Chondrocyte (in vitro differentiated cells): Measurements from ENCODE around the gene GUCY2D. TPM values are rescaled to one million over a fixed set of nuclear protein-coding genes. Genes with fewer than 3 reads are reported as not detected.
A peak's percentile ranks its signal among the peaks of the same experiment; 100 is the strongest.

ENCODE experiments used
- DNase-seq: peaks from one replicate; pipeline ENCODE4 v3.0.0; 2021; ENCODE audit warnings: mixed read lengths, low spot score
- H3K27ac Mint-ChIP-seq: one replicate; pipeline ENCODE4 v1.8.0; 2021; ENCODE audit warnings: mild to moderate bottlenecking, moderate library complexity, mixed read lengths; ENCODE audit not compliant: unreplicated experiment
- H3K27me3 Mint-ChIP-seq: 2 replicates; pipeline ENCODE4 v1.8.0; 2021; ENCODE audit warnings: low read depth, mixed read lengths
- H3K36me3 Mint-ChIP-seq: 2 replicates; pipeline ENCODE4 v1.8.0; 2021; ENCODE audit warnings: low read depth, mixed read lengths
- H3K4me1 Mint-ChIP-seq: 2 replicates; pipeline ENCODE4 v1.8.0; 2021; ENCODE audit warnings: low read depth, mild to moderate bottlenecking, mixed read lengths
- H3K4me3 Mint-ChIP-seq: one replicate; pipeline ENCODE4 v1.8.0; 2021; ENCODE audit warnings: mild to moderate bottlenecking, moderate library complexity, mixed read lengths; ENCODE audit not compliant: unreplicated experiment
- H3K9me3 Mint-ChIP-seq: 2 replicates; pipeline ENCODE4 v1.8.0; 2021; ENCODE audit warnings: low read depth, mixed read lengths
- CTCF ChIP-seq: fragments of 200-600 bp; sonication (generic); IDR thresholded peaks from 2 replicates; pipeline ENCODE4 v1.5.0; 2021; ENCODE audit warnings: antibody characterized with exemption, mild to moderate bottlenecking, moderate library complexity
- total RNA-seq: library from RNA; stranded (reverse); gene quantifications from 3 replicates; pipeline ENCODE4 v1.2.1, GENCODE V29; 2021

The GUCY2D gene
- total RNA-seq, 1 donor from 2014 or later: not detected

DNA sequence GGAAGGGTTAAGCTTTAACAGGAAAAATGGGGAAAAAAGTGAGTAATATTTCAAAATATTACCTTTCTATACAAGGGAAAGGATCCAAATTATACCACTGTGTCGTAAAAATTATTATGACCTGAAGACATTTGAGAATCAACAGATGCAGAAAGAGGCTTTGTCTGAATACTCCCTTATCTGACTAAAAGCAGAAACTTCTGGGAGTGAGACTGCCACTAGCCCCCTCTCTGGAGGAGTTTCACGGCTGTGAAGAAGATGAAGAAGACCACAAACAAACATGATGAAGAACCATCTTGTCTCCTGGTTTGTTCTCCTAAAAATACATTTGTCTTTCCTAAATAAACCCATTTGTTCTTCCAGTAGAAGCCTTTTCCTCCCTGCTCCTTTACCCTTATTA is 41.0 kb upstream of the GUCY2D start:
- peaks cover under 1% of the 10 kb centered on the region for H3K4me1 Mint-ChIP-seq
- no peaks in the 10 kb centered on the region for H3K9me3 Mint-ChIP-seq
- H3K4me3 Mint-ChIP-seq: no peak overlapping the region
- H3K27me3 Mint-ChIP-seq: peaks cover 11% of the 10 kb centered on the region
- no peak for TF ChIP-seq CTCF
- H3K27ac Mint-ChIP-seq: no peak overlapping the region
- no peaks in the 10 kb centered on the region for H3K36me3 Mint-ChIP-seq
- no peak for DNase-seq

DNA sequence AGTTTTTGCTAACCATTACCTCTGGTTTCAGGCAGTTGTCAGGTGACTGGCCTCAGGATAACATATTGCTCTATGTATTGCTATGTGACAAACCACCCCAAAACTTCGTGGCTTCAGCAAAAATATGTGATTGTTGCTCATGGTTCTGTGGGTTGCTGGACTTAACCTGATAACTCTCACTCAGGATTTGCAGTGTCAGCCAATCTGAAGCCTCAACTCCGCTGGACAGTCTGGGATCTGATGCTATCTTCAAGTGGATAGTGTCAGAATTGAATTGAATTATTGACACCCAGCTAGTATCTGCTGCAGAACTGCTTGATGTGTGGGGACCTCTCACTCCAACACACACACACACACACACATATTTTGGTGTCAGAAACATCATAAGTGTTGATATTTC is 34.7 kb upstream of the GUCY2D start:
- Mint-ChIP-seq H3K27ac (no peak overlapping the region), H3K4me1 (no peaks in the 10 kb centered on the region), H3K9me3 (no peaks in the 10 kb centered on the region), H3K27me3 (peaks cover 11% of the 10 kb centered on the region), H3K36me3 (no peaks in the 10 kb centered on the region), H3K4me3 (no peak overlapping the region)
- no peak for TF ChIP-seq CTCF
- no peak for DNase-seq

DNA sequence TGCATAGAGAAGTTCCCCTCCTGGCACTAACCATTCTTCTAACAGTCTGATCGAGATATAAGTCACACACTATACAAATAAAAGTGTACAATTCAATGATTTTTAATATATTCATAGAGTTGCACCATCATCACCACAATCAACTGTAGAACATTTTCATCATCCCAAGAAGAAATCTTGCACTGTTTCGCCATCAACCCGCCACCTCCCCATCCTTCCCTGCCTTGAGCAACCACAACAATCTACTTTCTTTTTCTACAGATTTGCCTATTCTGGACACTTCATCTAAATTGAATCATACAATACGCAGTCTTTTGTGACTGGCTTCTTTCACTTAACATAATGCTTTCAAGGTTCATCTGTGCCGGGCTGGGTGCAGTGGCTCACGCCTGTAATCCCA is 33.0 kb upstream of the GUCY2D start:
- Mint-ChIP-seq H3K4me1 (no peaks in the 10 kb centered on the region), H3K4me3 (no peak overlapping the region), H3K27ac (no peak overlapping the region), H3K36me3 (peaks cover under 1% of the 10 kb centered on the region), H3K9me3 (peaks cover 3% of the 10 kb centered on the region), H3K27me3 (peaks cover 11% of the 10 kb centered on the region)
- no peak for DNase-seq
- no peak for TF ChIP-seq CTCF

- no peak for DNase-seq
- H3K9me3 Mint-ChIP-seq: peaks cover 11% of the 10 kb centered on the region
- H3K4me3 Mint-ChIP-seq: no peak overlapping the region
- H3K27me3 Mint-ChIP-seq: peaks cover 13% of the 10 kb centered on the region
- no peak for TF ChIP-seq CTCF
- peaks cover 9% of the 10 kb centered on the region for H3K36me3 Mint-ChIP-seq
- H3K4me1 Mint-ChIP-seq: no peaks in the 10 kb centered on the region
- no peak overlapping the region for H3K27ac Mint-ChIP-seq
These were observed 30.8 kb upstream of the GUCY2D start for GRCh38 chr17:7971651-7972050.

- Mint-ChIP-seq H3K4me3 (no peak overlapping the region), H3K4me1 (no peaks in the 10 kb centered on the region), H3K27ac (no peak overlapping the region), H3K27me3 (peaks cover 15% of the 10 kb centered on the region), H3K9me3 (peaks cover 11% of the 10 kb centered on the region), H3K36me3 (peaks cover 9% of the 10 kb centered on the region)
- TF ChIP-seq CTCF: peak; percentile 73
- no peak for DNase-seq
These were observed 30.2 kb upstream of the GUCY2D start for GRCh38 chr17:7972131-7972785.
